NCI-H524 (cell line): ENCODE data around the gene CMPK1.
"Not testable (repeated sequence)": the region's sequence is repeated elsewhere in the genome, so short reads cannot be mapped to it uniquely, and the experiment has no call there.

Experiments used
- DNase-seq, 2 experiments: peaks; one replicate each; lab custom pipeline; 2025; lab: John Stamatoyannopoulos, UW

CMPK1 gene, protein sequence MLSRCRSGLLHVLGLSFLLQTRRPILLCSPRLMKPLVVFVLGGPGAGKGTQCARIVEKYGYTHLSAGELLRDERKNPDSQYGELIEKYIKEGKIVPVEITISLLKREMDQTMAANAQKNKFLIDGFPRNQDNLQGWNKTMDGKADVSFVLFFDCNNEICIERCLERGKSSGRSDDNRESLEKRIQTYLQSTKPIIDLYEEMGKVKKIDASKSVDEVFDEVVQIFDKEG

DNA sequence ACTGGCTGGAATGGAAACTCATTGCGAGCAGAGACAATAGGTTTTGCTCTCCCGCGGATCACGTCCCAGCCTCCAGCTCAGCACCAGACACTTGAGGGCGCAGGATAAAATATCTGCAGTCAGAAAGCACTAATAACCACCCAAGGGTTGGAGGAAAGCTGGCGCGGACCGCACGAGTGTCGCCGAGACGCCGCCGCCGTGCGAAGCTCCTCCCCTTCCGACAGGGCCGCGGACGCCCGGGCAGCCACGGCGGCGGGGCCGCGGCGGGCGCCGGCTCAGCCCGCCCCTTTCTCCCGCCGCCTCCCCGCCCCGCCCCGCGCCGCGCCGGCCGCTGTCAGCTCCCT lies at the start of gene CMPK1:
CMPK1 (plus strand) TSS at position 213 of the 344 bp plus-strand sequence. CDS start 156 bp downstream, outside the sequence.
- DNase-seq, result peak; percentile 59 to 84

DNA sequence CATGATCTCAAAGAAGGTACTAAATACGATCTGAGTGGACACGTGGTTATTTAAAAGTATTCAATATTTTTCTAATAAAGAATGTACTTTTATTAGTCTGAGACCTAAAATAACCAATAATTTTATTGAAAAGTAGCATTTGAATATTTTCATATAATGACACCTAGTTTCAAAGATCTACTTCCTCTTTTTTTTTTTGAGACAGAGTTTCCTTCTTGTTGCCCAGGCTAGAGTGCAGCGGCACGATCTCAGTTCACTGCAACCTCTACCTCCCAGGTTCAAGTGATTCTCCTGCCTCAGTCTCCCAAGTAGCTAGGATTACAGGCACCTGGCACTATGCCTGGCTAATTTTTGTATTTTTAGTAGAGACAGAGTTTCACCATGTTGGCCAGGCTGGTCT lies 45.5 kb upstream of the CMPK1 start:
- not testable (repeated sequence) for DNase-seq

DNA sequence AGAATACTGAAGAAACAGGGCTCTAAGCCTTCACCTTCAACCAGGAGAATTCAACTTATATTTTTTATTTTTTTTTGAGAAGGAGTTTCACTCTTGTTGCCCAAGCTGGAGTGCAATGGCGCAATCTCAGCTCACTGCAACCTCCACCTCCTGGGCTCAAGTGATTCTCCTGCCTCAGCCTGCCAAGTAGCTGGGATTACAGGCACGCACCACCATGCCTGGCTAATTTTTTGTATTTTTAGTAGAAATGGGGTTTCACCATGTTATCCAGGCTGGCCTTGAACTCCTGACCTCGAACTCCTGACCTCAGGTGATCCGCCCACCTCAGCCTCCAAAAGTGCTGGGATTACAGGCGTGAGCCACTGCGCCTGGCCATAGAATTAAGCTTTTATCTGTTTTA lies 38.7 kb upstream of the CMPK1 start:
- not testable (repeated sequence) for DNase-seq

DNA sequence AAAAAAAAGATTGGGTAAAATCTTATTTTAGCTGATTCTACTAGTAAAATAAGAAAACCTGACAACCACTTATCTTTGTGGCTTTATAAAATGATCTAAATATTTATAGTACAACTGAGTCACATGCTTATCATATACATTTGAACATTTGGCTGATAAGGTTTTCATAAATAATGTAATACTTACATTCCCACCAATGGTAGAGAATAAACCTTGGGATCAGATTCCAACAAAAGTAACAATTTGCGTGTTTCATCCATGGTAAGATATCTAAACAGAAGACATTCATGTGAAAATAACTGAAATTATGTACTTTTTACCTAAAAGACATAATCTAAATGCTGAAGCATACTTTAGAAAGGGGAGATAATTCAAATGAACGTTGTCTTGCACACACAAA lies 38.0 kb upstream of the CMPK1 start:
- DNase-seq, result no peak

DNA sequence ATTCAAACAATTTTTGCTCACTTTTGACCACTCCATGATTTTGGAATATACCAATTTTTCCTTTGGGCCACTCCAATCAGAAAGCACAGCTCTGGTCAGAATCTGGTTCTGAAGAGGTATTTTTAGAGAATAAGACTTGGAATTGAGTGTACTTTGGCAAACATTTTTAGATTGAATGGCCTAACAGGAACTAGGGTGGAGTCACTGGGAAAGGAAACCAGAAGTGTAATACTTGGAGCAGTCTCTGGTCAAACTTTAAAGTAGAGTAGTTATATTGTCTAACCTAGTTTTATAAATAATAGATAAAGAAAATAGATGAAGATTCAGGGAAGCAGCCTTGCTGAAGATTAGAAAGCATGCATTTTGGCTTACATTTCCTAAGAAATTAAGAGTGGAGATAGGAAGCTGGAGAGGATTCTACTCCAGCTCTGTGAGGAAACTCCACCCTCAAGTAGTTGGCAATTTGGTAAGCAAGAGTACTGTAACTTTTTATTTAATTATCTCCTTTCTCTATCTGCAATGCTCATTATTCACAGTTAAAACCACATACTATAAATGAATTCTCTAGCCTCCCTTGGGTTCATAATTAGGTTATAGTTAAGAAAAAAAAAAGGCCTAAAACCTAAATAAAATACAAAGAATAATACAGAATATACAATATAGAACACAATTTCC lies 35.4 kb upstream of the CMPK1 start:
- DNase-seq, result no peak

DNA sequence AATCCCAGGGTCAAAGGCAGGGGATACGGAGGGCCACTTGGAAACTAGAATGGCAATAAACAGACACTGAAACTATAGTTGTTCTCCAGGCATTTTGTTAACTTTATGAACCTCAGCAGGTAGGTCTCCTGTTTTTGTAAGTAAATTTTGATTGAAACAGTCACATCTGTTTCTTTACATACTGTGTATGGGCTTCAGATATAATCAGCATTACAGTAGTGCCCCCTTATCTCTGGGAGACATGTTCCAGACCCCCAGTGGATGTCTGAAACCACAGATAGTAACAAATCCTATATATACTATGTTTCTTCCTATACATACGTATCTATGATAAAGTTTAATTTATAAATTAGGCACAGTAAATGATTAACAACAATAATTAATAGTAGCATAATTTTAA lies 31.1 kb upstream of the CMPK1 start:
- DNase-seq, result no peak

DNA sequence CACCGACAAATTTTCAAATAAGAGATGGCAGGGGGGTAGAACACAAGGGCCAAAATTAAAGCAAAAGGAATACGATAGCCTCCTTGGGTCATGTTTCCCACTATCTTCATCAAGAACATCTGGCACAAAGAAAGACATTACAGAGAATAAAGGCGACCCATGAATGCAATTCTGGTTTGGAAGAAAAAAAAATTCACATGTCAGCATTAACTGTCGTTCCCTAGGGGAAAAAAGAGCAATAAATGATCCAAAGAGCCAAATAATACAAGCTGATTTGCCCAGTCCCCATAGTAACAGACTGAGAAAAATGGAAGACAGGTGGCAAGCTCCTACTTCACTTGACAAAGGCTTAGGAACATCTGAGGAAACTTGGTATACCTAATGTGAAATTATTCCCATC lies 24.2 kb upstream of the CMPK1 start:
- peak; percentile 70 to 88 for DNase-seq

DNA sequence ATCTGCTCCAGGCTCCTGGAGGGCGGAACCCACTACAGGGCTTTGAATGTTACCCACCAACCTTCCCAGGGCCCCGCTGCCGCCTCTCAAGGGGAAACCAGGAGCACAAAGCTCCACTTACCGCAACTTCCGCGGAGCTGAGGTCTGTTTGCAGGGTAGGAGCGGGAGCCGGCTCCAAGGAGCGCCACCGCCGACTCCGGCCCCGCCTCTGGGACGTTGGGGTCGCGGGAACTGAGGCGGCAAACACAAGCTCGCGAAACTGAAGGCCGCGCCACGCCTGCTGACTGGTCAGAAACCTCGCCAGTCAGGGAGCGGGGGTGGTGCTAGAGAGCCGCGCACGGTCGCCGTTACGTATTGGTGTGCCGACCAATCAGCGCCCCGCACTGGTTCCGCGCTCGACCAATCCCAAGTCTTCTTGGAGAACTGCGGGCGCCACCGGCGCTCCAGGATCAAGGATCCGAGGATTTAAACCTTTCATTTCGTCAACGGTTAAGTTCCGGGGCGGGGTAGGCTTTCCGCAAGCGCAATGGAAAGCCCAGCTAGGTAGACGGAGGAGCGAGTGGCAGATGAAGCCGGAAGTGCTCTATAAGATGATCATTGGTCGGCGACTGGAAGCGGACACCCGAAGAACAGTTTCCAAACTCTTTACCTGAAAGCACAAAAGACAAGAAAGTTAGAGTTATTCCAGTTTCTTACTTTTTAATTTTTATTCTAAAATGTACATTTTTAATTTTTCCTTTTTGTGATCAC lies 19.5 kb upstream of the CMPK1 start, which contains the start of gene STIL:
STIL (minus strand) TSS at position 233 of the 750 bp plus-strand sequence. CDS start 3,828 bp downstream, outside the sequence.
- peak; percentile 98 to 99 for DNase-seq

DNA sequence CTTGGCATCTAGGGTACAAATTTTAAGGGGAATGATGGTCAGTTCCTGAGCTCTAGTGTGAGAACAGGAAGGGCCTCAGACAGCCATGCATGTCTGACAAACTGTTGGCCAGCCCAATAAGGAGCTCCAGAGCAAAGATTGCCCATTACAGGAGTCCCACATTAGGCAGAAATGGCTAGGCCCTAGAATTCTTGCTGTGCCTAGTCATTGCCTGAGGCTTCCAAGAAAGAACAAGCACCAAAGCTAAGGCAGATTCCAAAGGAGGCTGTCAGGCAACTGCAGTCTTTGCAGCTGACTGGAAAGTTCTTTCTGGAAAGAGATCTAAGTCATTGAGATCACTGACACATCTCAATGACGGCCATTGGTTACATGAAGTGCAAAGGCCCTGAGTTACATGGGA lies 15.7 kb upstream of the CMPK1 start:
- DNase-seq, result no peak

DNA sequence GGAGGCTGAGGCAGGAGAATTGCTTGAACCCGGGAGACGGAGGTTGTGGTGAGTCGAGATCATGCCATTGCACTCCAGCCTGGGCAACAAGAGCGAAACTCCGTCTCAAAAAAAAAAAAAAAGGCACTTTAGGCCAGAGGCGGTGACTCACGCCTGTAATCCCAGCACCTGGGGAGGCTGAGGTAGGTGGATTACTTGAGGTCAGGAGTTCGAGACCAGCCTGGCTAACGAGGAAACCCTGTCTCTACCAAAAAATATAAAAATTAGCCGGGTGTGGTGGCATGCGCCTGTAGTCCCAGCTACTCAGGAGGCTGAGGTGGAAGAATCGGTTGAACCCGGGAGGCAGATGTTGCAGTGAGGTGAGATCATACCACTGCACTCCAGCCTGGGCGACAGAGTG lies 13.6 kb upstream of the CMPK1 start:
- not testable (repeated sequence) for DNase-seq

DNA sequence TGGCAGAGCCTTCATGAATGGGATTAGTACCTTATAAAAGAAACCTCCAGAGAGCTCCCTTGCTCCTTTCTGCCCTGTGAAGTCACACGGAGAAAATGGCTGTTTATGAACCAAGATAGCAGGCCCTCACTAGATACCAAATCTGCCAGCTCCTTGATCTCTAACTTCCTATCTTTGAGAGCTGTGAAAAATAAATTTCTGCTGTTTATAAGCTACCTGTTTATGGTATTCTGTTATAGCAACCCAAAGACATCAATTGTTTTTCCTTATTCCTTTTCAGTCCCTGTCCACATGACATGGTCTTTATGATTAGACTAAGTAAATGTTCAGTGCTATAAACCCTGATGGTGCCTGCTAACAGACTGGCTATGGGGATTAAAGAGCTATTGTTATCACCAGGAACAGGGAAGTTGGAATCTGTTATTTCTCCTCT lies 10.0 kb upstream of the CMPK1 start:
- DNase-seq, result no peak

DNA sequence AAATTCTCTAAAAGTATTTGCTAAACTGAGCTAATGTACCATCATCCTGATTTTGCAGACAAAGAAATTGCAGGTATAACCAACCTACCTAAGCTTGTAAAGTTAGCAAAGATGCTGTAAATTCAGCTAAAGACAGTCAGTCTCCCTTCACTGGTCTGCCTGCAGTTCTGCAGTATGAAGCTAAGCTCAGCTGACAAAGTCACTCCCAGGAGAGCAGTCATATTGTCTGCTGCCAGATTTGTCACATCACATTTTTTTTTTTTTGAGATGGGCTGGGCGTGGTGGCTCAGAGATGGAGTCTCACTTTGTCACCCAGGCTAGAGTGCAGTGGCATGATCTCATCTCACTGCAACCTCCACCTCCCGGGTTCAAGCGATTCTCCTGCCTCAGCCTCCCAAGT lies 8.9 kb upstream of the CMPK1 start:
- no peak for DNase-seq

DNA sequence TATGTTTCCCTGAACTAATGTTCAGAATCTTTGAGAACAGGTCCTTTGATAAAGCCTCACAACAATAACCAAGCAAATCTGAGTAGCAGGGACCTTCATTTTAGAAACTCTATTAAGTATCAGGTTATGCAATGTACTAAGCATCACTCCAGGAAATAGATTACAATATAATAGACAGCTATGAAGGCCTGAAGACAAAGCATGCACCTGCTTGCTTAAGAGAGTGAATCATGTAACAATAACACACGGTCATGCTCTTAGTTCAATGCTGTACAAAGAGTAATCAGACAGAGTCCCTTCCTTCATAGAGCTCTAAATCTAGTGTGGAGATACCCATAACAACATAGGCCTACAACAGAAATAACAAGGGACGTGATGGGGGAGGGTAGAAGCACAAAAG lies 8.1 kb upstream of the CMPK1 start:
- no peak for DNase-seq

DNA sequence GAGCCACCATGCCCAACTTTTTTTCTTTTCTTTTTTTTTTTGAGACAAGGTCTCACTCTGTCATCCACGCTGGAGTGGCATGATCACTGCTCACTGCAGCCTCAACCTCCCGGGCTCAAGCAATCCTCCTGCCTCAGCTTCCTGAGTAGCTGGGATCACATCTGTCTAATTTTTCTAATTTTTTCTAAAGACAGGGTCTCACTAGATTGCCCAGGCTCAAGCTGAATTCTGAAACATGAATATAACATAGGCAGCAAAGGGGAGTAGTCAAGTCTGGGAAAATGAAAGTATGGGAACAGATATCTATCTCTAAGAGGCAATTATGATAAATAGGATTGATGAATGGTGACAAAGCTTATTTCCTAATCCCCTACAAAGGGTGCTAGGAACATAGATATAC lies 7.3 kb upstream of the CMPK1 start:
- DNase-seq, result no peak

DNA sequence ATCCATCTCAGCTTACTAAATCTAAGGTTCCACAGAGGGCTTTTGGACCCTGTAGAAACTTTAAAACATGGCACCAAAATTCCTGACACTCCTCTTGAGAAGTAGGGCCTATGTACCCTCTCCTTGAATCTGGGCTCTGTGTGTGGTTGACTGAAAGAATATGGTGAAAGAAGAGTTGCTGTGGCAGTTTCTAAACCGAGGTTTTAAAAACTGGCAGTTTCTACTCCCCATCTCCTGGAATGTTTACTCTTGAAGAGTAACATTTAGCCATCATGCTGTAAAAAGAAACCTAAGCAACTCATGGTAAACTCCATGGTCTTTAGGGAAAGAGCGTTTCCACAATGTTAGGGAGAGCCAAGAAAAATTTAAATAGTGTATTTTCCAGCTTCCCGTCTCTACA lies 4.6 kb upstream of the CMPK1 start:
- DNase-seq, result no peak

DNA sequence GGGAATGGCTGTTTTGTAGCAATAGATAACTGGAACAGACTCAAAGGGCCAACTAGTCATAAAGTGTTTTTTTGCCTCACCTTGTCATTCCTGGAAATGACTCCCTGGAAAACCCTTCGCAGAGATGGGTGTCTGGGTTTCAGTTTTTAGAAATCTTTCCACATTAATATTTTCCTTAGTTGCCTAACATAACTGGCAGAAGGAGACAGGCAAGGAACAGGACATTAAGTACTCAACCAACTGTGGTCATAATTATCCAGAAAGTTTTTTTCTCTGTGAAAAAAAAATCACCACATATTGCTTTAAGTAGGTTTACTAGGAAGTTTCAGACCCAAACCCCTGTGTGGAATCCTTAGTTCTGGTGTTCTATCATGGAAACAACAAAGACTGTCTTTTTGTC lies 3.4 kb upstream of the CMPK1 start:
- DNase-seq, result no peak

DNA sequence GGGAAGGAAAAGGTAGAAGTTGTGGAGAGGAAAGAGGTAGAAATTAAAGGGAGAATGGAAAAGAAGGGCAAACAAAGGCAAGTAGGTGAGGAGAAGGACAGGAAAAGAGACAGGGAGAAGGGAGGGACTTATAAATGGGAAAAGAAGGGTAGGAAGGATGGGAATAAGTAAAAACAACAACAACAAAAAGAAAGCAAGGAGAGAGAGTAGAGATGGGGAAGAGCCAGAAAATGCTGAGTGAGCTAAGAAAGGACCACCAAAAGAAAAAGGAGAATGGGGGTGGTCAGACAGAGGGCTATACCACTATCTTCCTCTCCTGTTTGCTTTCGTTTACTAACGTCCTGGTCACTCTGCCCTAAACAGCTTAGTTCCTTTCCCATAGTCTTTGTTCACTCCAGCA lies 1.7 kb upstream of the CMPK1 start:
- DNase-seq, result no peak

DNA sequence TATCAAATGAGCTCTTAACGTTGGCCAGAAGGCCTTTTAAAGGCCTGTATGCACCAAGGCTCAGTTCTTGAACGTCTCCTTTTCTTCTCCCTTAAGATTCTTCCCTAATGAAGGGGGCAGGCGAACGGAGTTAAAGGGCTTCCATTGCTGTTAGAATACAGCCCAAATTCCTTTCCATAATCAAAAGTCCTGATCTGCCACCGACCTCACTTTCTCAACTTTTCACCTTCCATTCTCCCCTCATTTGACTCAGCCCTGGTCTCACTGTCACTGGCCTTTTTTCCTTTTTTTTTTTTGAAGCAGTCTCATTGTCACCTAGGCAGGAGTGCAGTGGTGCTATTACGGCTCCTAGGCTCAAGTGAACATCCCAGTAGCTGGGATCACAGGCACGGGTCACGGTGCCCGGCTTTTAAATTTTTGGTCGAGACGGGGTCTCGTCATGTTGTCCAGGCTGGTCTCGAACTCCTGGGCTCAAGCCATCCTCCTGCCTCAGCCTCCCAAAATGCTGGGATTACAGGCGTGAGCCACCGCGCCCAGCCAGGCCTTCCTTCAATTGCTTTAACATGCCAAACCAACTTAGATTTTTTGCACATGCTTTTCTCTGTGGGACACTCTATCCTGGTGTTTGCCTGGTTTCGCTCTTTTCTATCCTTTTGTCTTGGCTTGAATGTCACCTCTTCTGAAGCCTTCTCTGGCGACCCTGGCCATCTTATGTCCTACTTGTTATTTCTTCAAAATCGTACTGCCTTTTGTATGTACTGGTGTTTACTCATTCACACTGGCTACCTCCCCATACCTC lies 612 bp upstream of the CMPK1 start:
- no peak for DNase-seq

DNA sequence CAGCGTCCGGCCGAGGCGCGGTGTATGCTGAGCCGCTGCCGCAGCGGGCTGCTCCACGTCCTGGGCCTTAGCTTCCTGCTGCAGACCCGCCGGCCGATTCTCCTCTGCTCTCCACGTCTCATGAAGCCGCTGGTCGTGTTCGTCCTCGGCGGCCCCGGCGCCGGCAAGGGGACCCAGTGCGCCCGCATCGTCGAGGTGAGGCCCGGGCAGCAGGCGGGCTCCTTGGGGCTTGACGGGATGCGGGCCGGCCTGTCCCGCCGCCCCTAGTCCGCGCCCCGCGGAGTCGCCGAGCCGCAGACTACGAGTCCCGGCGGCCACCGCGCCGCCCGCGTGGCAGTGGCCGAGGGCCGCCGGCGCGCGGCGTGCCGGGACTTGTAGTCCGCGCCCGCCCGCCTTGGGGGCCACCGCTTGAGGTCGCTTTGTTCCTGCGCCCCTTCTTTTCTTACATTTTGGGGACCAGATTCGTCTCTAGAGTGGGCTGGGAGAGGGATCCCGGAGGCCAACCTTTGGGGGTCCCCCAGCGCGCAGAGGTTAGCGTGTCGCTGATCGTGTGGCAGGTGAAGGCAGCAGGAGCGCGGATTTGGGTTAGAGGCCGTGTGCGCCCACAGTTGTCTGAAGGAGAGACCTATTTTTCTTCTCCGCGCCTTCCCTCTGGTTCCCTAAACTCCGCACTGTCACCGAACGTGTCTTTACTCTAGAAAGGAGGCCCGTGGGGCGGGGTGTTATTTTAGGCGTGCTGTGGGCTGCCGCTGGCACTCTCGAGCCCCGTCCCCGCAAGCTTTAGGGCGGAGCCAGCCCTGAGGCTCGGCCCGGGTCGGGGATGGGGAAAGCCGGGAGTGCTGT lies 553 bp downstream of the CMPK1 start:
- peak; percentile 36 to 82 for DNase-seq

DNA sequence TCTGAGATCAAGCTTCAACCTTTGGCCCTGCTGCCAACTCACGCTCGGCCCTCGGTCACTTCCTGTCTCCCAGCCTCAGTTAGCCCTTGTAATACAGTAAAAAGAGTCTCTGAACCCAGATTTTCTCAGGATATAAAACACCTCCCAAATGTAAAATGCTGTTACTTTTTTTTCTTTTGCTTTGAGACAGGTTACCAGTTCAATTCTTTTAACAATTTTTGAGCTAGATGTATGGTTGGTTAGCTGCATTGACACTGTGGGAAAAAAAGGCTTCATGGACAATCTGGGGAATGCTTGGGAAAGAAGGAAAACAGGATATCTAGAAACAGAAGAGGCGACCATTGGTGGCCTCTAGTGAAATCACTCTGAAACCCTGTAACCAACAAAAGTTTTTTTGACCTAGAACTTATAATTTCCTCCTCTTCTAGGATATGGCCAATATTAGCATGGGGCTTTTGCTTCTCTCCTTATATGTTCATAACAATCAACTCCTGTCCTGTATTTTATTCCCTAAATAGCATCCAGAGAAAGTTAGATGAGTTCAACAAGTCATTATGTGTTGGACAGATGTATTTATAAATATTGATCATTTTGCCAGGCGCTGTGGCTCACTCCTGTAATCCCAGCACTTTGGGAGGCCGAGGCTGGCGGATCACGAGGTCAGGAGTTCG lies 1.3 kb downstream of the CMPK1 start:
- no peak for DNase-seq

DNA sequence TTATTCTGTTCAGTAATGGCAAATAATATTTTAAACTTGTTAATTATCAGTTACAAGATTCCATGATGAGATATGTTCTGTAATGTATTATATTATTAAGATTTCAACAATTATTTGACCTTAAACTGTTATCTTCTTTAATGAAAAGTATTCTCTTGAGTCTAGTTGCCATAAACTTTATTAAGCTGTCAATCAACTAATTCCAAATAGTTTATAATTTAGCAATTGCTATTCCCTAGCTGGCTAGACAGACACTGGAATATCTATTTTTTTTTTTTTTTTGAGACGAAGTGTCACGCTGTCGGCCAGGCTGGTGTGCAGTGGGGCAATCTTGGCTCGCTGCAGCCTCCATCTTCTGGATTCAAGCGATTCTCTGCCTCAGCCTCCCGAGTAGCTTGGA lies 3.8 kb downstream of the CMPK1 start:
- DNase-seq, result no peak
